ENCODE data around the gene PRKCD. TPM values are rescaled to one million over a fixed set of nuclear protein-coding genes. Genes with fewer than 3 reads are reported as not detected.

The PRKCD gene
- total RNA-seq, 2 donors from 2014 or later: 34.1 to 36.3 TPM

DNA sequence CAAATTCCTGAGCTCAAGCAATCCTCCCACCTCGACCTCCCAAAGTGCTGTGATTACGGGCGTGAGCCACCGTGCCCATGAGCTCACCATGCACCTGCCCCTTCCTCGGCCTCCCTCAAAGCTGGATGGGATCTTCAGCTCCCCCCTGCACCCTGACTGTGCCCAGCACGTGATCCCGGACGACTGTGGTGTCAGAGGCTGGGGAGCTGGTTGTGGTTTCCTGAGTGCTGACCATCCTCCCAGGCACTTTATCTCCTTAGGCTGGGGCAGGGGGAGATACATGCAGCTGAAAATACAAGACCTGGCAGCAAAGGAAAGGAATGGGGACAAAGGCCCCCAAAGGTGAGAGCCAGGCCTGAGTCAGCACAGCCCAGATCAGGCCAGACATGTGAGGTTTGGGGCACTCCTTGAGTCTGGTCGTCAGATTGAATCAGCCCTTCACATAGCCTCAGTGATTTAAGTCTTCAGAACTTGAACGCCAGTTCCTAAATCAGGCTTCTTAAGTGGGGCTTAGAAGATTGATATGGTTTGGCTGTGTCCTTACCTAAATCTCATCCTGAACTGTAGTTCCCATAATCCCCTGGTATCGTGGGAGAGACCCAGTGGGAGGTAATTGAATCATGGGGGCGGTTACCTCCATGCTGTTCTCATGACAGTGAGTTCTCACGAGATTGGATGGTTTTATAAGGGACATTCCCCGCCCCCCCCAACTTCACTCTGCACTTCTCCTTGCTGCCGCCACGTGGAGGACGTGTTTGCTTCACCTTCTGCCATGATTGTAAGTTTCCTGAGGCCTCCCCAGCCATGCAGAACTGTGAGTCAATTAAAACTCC is 35.8 kb downstream of the PRKCD start:
- DNase-seq (ENCODE audit: low spot score): no peak
- intact Hi-C loops (cut with DNase I): loop anchor here (2.0 to 5.0 kb wide), 3 partner anchors 64 to 86 kb away; partner anchors contain the start of gene RFT1 (in 1 of the 2)

- no peak for DNase-seq (ENCODE audit: low spot score)
- intact Hi-C loops (cut with DNase I): loop anchor here in 1 of 2 donors (5.0 kb wide), 2 partner anchors 66 to 81 kb away; partner anchors contain the start of gene RFT1
Observed at GRCh38 chr3:53198256-53198977, 37.4 kb downstream of the PRKCD start.

- DNase-seq (ENCODE audit: low spot score): no peak
- intact Hi-C loops (cut with DNase I): loop anchor here in 1 of 2 donors (5.0 kb wide), 2 partner anchors 67 to 82 kb away; partner anchors contain the start of gene RFT1
Observed at GRCh38 chr3:53198996-53199395, 38.0 kb downstream of the PRKCD start.

- intact Hi-C loops (cut with DNase I): loop anchor here in 1 of 2 donors (5.0 kb wide), 2 partner anchors 68 to 83 kb away; partner anchors contain the start of gene RFT1
- DNase-seq (ENCODE audit: low spot score): no peak
Observed at GRCh38 chr3:53199834-53200233, 38.8 kb downstream of the PRKCD start.

DNA sequence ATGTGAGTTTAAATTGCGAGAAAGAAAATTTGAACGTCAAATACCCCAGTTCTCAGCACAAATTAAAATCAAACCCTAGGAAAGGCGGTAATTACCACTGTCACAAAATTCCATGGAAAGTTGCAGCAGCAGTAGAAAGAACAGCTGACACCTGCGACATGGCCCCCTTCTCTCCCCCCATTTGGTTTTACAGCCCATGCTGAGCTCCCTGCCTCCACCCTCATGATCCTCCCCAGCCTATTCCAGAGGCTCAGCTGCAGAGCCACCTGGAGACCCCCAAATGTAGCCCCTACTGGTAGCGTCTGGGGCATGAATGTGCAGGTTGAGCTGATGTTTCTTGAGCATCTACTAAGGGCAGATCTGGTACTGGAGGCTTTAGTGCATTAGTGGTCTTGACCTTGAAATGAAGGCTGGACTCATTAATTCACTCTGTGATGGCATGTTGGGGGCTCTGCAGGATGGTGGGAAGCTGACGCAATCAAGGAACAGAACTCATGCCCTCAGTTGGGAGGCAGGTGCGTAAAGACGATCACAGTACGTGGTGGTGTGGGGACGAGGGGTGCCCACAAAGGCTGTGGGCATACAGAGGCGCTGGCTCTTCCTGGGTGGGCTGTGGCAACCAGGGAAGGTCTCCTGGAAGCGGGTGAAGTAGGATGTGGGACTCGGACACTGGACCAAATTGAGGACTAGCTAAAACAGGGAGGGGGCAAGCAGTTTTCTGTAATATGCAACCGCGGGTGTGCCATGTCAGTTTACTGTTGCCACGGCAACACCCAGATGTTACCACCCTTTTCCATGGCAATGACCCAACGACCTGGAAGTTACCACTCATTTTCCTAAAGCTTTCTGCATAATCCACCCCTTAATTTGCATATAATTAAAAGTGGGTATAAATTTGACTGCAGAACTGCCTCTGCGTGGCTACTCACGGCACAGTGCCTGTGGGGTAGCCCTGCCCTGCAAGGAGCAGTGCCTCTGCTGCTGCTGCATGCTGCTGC is 39.8 kb downstream of the PRKCD start:
- intact Hi-C loops (cut with DNase I): no loop called here
- DNase-seq (ENCODE audit: low spot score): no peak

DNA sequence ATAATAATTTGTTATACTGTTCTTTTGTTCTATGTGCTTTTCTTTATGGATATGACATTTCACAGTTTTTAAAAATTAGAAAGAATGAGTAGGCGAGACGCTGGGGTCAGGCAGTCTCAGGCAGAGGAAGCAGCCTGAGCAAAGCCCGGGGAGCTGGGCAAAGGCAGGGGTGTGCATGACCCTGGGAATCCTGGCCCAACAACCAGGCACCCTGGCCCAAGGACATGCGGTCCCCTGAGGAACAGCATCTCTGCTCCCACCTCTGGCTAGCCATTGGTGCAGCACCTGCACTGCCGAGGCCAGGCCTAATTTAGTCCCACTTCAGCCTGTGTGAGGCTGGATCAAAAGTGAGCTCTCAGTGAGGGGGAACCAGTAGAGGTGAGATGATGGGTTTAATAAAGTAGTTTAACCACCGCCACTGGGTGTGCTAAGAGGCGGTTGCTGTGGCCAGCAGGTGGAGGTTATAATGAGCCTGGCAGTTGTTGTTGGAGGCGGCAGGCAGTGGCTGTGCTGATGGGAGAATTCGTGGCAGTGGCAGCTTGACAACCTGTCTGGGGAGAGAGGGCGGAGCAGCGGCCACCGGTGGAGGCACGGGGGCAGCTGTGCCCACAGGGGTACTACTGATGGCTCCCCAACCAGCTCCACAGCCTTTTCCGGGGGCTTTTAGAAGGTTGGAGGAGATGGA is 41.5 kb downstream of the PRKCD start:
- intact Hi-C loops (cut with DNase I): no loop called here
- no peak for DNase-seq (ENCODE audit: low spot score)

GRCh38 chr3:53211706-53212702 is 51.0 kb downstream of the PRKCD start:
- intact Hi-C loops (cut with DNase I): no loop called here
- DNase-seq (ENCODE audit: low spot score): peak; percentile 37

DNA sequence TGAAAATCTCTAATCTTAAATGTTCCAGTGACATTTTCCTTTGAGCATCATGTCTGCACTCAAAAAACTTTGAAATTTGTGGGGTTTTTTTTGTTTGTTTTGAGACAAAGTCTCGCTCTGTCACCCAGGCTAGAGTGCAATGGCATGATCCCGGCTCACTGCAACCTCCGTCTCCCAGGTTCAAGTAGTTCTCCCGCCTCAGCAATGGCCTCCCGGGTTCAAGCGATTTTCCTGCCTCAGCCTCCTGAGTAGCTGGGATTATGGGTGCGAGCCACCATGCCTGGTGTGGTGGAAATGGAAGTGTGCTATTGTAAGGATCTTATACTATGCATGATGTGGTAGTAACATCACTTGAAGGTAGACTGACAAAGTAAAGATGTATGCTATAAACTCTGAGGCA is 52.3 kb downstream of the PRKCD start:
- intact Hi-C loops (cut with DNase I): no loop called here
- DNase-seq (ENCODE audit: low spot score): peak; percentile 28

DNA sequence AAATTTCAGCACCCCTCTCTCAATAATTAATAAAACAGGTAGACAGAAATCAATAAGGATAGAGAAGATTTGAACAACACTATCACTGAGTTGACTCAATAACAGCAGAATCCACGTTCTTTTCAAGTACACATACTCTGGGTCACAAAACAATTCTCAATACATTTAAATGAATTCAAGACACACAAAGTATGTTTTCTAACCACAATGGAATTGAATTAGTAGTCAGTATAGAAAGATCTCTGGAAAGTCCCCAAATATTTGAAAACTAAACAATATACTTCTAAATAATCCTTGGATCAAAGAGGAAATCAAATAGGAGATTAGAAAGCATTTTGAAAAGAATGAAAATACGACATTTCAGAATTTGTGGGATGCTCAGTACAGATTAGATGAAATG is 54.8 kb downstream of the PRKCD start:
- DNase-seq (ENCODE audit: low spot score): no peak
- intact Hi-C loops (cut with DNase I): no loop called here

DNA sequence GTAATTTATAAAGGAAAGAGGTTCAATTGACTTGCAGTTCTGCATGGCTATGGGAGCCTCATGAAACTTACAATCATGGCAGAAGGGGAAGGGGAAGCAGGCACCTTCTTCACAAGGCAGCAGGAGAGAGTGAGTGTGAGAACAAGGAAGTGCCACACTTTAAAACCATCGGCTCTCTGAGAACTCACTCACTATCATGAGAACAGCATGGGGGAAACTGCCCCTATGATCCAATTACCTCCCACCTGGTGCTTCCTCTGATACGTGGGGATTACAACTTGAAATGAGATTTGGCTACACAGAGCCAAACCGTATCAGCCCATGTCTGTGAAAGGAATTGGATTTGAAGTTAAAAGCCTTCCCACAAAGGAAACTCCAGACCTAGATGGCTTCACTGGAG is 55.7 kb downstream of the PRKCD start:
- intact Hi-C loops (cut with DNase I): no loop called here
- DNase-seq (ENCODE audit: low spot score): peak; percentile 13

GRCh38 chr3:53217175-53217574 is 56.2 kb downstream of the PRKCD start:
- peak; percentile 29 for DNase-seq (ENCODE audit: low spot score)
- intact Hi-C loops (cut with DNase I): no loop called here

DNA sequence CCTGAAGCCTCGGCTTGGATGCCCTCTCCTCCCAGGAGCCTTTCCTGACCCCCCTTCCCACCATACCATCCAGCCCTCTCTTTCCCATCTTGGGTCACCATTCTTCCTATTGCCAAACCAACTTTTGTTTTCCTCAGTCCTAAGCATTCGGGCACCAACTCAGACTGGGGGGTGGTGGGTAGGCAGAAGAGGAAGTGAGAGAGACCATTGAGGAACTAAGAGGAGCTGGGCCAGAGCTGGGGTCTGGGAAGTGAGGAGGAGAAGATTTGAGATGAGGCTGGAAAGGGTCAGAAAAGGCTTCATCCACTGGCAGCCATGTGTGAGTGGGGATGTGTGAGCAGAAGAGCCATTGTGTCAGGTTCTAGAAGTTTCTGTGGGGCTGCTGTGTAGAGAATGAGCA is 57.1 kb downstream of the PRKCD start:
- peak; percentile 52 for DNase-seq (ENCODE audit: low spot score)
- intact Hi-C loops (cut with DNase I): no loop called here

DNA sequence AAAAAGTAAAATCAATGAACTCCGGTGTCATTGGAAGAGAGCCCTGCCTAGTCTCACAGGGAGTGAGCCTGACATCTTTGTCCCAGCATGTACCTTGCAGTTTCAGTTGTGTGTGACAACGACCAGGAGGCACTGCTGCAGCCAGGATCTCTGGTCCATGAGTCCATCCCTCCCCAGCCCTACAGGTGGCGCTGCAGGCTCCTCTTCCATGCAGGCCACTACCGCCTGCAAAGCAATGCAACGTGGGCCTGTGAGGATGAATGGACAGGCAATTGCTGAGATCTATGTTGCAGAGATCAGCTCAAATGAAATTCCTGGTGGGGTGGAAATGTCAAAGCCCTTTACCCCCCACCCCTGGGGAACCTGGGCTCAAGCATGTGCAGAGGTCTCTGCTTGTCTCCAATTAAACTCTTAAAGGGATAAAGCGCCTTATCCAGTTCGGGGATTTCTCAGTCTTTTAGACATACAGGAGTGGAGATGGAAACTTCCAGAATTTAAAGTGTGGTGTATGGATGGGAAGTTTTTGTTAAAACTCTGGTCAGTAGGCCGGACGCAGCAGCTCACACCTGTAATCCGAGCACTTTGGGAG is 59.0 kb downstream of the PRKCD start:
- intact Hi-C loops (cut with DNase I): no loop called here
- peak; percentile 95 for DNase-seq (ENCODE audit: low spot score)

DNA sequence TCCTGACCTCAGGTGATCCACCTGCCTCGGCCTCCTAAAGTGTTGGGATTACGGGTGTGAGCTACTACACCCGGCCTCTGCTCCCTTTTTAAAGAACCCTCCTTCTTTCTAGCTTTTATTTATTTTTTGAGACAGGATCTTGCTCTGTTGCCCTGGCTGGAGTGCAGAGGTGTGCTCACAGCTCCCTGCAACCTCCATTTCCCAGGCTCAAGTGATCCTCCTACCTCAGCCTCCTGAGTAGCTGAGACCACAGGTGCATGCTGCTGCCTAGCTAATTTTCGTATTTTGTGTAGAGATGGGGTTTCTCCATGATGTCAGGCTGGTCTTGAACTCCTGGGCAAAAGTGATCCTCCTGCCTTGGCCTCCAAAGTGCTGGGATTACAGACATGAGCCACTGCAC is 60.3 kb downstream of the PRKCD start:
- intact Hi-C loops (cut with DNase I): no loop called here
- peak; percentile 28 for DNase-seq (ENCODE audit: low spot score)

DNA sequence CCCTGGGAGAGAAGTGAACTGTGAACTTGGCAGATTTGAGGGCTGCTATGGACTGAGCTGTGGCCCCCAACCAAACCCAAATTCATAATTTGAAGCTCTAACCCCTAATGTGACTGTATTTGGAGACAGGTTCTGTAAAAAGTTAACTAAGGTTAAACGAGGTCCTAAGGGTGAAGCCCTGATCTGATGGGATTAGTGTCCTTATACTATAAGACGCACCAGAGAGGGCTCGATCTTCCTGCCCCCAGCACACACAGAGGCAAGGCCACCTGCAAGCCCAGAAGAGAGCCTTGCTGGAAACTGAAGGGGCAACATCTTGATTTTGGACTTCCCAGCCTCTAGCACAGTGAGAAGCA is 60.8 kb downstream of the PRKCD start:
- no peak for DNase-seq (ENCODE audit: low spot score)
- intact Hi-C loops (cut with DNase I): no loop called here

GRCh38 chr3:53222183-53222901 is 61.3 kb downstream of the PRKCD start:
- intact Hi-C loops (cut with DNase I): no loop called here
- DNase-seq (ENCODE audit: low spot score): peak; percentile 68

DNA sequence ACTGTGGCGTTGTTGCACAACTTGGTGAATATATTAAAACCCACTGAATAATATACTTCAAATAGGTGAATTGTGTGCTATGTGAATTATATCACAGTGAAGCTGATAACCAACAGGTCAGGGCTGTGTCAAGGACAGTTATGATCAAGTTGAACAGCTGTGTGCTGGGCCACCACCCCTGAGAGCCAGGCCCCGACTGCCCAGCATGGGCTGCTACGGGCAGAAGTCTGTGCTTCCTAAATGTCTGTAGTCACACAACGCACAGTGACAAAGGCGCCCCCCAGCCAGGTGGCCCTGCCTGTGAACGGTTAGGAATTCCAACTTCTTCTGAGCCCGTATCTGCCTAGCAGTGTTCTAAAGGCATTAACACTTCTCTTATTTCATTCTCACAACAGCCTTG is 62.0 kb downstream of the PRKCD start:
- intact Hi-C loops (cut with DNase I): no loop called here
- peak; percentile 73 for DNase-seq (ENCODE audit: low spot score)
